ENCODE results near the gene NRXN2.

The NRXN2 gene

DNA sequence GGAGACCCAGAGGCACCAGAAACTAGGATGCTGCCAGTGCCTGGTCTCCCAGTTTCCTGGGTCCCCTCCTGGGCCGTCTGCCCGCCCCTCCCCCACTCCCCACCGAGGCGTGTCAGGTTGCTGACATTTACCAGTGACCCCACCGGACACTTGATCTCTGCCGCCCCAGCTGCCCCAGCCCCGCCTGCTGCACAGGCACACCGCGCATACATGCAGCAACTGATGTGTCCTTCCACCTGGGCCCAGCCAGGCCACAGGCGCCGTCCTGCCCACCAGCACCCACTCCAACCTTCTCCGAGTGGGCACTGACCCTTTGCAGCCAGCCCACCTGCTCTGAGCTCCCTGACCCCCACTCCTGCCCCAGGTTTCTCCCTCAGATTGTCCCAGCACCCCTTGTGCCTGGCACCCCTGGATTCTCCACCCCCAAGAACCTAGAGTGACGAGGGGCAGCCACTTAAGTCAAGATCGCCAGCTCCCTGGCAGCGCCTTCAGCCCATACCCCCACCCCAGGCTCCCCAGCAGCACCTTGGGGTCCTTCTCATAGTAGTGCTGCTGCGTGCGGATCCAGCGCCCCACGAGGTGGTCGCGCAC is 36.2 kb upstream of the NRXN2 start:
- DNase-seq (ENCODE audit: low spot score), result no peak

DNA sequence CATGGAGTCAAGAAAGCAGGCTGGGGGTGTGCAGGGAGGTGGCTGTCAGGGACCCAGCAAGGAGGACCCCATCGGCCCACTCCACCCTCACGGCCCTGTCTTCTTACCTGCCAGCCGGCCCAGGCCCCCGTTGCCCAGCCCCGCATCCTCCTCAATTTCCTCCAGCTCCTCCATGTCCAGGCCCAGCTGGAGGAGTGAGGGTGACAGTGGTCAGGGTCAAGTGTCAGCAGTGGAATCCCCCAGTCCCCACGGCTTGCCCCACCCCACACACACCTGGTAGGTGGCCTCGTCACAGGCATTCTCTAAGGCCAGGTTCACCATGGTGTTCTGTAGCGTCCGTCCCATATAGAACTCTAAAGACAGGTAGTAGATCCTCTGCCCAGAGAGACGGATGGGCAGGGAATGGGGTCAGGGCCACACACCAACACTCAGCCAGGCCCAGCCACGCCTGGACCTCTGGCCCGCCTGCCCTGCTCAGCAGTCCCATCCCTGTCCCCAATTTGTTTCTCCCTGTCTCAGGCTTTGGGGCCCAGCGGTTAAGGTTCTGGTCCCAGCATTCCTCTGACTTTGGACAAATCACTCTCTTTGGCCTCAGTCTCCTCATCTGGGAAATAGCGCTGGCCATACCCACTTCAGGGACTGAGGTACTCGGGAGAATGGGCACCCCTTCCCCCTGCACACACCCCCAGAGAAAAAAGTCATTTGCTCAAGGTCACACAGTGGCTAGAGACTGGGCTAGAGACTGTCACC is 35.5 kb upstream of the NRXN2 start:
- no peak for DNase-seq (ENCODE audit: low spot score)

DNA sequence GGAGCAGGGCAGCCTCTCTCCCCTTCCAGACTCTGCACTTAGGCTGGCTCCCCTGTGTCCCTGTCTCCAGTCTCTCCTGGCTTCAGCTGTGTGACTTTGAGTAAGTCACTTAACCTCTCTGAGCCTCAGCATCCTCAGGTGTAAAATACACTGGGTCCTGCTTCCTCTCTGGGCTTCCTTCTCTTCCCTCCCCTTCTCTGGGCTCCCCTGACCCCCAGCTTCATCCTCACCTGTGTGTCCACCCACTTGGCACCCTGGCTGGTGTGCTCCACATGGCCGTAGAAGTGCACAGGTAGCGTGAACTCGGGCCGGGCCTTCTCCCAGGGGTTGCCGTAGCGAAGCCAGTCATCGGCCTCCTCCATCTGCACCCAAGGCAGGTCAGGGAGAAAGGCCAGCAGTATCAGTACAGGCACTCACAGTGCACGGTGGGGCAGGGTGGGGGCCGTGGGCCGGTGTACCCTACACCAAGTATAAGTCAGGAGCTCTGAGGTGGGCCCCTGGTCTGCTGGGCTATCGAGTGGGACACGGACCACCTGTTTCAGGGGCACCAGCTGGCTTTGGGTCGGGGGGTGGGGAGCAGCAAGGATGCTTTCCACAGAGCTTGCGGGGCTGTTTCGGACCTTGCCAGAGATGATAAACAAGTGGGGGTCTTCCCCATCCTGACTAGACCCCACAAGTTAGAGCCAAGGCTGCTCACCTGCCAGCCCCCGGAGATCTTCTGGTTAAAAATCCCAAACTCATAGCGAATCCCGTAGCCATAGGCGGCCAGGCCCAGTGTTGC is 34.7 kb upstream of the NRXN2 start:
- DNase-seq (ENCODE audit: low spot score), result no peak

- no peak for DNase-seq (ENCODE audit: low spot score)
These were observed 32.8 kb upstream of the NRXN2 start for GRCh38 chr11:64755681-64756361.

DNA sequence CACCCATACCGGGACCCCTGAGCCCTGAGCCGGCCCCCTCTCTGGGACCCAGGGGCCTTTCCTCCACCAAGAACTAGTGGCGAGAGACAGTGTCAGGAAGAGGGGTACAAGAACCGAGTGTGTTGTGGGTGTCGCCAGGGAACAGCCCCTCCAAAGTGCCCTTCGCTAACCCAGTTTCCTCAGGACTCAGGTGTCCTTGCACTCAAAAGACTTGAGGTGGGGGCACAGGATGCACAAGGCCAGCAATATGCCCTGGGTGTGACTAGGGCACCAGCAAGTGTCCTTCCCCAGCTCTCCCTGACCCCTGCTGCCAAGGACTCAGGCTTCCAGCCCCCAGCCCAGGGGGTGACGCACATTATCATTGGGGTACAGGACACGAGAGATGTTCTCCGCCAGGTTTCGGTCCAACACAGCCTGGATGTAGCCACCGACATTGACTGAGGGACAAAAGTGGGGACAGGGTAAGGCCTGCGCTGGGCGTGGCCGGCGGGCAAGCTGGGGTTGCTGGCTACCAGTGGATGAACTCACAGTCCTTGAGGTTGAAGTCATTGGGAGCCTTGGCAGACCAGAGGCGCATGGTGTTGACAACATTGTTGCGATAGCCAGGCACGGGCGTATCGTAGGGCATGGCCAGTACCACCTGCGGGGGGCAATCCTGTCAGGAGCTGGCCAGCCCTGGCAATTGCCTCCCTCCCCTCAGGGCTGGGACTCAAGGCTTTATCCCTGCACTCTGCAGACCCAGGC is 32.1 kb upstream of the NRXN2 start:
- no peak for DNase-seq (ENCODE audit: low spot score)

GRCh38 chr11:64754124-64754918 is 31.3 kb upstream of the NRXN2 start:
- no peak for DNase-seq (ENCODE audit: low spot score)

GRCh38 chr11:64753380-64754123 is 30.6 kb upstream of the NRXN2 start:
- DNase-seq (ENCODE audit: low spot score), result no peak

DNA sequence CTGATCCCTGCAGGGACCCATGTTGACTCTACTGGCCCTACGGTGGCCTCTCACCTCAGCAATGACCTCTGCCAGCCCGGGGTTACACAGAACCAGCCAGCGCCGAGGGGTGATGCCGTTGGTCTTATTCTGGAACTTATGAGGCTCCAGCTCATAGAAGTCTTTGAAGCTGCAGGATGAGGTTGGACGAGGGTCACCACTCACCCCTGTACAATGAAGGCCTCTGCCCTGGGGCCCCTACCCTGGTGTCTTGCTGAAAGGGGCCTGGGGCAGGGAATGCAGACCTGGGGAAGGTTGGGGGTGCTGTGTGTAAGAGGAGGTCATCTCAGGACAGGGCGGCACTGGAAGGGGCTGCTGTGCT is 30.0 kb upstream of the NRXN2 start:
- no peak for DNase-seq (ENCODE audit: low spot score)

- no peak for DNase-seq (ENCODE audit: low spot score)
These were observed 29.4 kb upstream of the NRXN2 start for GRCh38 chr11:64752175-64752970.

GRCh38 chr11:64751580-64751979 is 28.6 kb upstream of the NRXN2 start:
- DNase-seq (ENCODE audit: low spot score), result no peak

GRCh38 chr11:64751136-64751535 is 28.1 kb upstream of the NRXN2 start:
- no peak for DNase-seq (ENCODE audit: low spot score)

DNA sequence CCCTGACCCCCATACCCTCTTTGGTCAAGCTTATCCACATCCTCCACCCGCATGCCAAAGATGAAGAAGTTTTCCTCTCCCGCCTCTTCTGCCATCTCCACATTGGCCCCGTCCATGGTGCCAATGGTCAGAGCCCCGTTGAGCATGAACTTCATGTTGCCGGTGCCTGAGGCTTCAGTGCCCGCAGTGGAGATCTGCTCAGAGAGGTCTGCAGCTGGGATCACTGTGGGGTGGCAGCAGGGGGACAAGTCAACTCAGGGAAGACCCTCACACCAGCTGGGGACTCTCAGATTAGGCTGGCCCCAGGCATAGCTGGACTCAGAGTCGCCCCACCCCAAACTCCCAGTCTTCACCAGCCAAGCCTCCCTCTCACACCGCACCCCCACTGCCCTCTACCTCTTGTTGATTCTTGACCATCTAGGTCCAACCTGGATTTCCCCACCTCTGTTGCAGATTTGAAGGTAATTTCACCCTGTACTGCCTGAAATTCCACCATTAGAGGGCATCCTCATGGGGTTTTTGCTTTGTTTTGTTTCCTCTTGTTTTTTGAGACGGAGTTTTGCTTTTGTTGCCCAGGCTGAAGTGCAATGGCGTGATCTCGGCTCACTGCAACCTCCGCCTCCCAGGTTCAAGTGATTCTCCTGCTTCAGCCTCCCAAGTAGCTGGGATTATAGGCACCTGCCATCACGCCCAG is 27.5 kb upstream of the NRXN2 start:
- no peak for DNase-seq (ENCODE audit: low spot score)

DNA sequence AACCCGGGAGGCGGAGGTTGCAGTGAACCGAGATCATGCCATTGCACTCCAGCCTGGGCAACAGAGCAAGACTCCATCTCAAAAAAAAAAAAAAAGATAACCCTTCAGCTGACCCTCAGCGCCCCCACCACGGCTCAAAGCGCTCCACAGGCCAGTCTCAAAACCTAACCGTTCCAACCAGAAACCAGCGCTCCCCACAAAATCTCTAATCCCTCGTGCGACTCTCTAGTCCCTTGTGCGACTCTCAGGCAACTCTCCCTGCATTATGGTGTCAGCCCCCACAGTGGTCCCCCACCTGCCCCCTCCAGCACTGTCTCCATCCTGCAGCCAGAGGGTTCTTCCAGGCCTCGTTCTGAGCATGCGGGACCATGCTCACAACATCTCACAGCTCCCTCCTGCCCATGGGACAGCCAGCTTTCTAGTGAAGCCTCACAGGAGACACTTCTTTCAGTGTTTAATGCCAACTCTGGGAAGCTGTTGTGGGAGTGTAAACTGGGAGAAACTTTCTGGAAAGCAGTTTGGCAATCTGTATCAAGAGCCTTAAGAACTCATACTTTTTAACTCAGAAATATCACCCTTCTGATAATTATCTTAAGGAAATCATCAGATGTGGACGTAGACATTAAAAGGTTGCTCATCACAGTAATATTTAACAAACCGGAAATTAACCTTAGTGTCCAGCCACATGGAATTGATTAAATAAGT is 25.1 kb upstream of the NRXN2 start:
- no peak for DNase-seq (ENCODE audit: low spot score)

GRCh38 chr11:64746486-64746885 is 23.5 kb upstream of the NRXN2 start:
- DNase-seq (ENCODE audit: low spot score), result no peak

DNA sequence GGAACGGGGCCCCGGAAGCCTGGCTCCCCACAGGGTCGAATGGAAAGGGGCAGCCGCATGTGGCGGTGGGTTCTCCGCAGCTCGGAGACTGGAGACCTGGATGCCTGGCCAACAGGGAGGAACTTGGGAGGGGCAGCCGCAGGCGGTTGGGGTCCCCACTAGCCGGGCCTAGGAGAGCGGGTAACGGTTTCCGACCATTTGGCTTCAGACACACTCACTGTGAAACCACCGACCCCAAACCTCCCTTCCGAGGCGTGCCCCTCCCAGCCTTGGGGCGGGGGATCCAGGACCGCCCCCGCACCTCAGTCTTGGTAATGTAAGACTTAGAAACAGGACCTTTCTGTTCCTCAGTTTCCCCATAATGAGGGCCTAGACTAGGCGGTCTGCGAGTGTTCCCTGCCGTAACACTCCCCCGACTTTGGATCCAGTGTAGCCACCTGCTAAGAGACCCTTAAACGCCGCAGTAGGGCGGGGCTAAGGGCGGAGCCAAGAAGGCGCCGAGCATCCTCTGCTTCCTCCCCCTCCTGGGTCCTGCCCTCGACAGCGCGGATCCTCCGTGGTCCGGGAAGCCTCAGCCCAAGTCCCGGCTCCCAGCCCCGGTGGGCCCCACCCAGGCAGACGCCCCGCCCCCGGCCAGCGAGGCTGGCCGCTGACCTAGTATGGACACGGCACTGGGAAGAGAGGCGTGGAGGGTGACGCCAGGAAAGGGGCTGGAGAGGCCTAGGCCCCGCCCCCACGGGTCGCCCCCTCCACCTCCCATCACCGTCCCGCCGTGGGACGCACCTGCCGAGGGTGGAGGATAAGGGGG is 22.7 kb upstream of the NRXN2 start:
- DNase-seq (ENCODE audit: low spot score), result no peak

DNA sequence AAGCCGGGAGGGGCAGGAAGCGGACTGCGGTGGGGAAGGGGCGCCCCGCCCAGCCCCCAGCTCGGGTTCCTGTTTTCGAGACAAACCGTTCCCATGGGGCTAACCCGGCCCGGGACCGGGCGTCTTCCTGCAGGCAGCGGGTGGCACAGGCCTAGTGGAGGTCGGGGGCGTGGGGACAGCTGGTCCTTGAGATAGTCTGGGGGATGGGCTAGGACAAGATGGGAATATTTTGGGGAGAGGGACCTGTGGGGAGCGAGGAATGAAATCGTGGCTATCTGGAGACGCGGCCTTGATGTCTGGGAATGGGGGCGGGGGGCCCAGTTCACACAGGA is 22.2 kb upstream of the NRXN2 start:
- DNase-seq (ENCODE audit: low spot score), result no peak

GRCh38 chr11:64744544-64745188 is 21.7 kb upstream of the NRXN2 start:
- DNase-seq (ENCODE audit: low spot score), result no peak
